Stimulated activated CD4-positive, alpha-beta T cell treated with anti-CD3 and anti-CD28 coated beads, Interleukin-15, amount 100 ng/mL, for 48 hours (primary cell): ENCODE results near the gene SARS1.

Experiments used
- DNase-seq, 2 donors: peaks; one replicate each; pipeline ENCODE4 v3.0.0-alpha.2; 2020; ENCODE audit warnings: low read depth in 2 of 2

Gene SARS1

GRCh38 chr1:109249654-109250401, 36.1 kb downstream of the SARS1 start:
- no peak for DNase-seq

DNA sequence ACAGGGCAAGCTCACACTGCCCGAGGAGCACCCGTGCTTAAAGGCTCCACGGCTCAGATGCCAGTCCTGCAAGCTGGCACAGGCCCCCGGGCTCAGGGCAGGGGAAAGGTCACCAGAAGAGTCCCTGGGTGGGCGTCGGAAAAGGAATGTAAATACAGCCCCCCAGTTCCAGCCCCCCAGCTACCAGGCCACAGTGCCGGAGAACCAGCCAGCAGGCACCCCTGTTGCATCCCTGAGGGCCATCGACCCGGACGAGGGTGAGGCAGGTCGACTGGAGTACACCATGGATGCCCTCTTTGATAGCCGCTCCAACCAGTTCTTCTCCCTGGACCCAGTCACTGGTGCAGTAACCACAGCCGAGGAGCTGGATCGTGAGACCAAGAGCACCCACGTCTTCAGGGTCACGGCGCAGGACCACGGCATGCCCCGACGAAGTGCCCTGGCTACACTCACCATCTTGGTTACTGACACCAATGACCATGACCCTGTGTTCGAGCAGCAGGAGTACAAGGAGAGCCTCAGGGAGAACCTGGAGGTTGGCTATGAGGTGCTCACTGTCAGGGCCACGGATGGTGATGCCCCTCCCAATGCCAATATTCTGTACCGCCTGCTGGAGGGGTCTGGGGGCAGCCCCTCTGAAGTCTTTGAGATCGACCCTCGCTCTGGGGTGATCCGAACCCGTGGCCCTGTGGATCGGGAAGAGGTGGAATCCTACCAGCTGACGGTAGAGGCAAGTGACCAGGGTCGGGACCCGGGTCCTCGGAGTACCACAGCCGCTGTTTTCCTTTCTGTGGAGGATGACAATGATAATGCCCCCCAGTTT, 36.9 kb downstream of the SARS1 start:
- DNase-seq = no peak

GRCh38 chr1:109251277-109252166, 37.8 kb downstream of the SARS1 start:
- no peak for DNase-seq

DNA sequence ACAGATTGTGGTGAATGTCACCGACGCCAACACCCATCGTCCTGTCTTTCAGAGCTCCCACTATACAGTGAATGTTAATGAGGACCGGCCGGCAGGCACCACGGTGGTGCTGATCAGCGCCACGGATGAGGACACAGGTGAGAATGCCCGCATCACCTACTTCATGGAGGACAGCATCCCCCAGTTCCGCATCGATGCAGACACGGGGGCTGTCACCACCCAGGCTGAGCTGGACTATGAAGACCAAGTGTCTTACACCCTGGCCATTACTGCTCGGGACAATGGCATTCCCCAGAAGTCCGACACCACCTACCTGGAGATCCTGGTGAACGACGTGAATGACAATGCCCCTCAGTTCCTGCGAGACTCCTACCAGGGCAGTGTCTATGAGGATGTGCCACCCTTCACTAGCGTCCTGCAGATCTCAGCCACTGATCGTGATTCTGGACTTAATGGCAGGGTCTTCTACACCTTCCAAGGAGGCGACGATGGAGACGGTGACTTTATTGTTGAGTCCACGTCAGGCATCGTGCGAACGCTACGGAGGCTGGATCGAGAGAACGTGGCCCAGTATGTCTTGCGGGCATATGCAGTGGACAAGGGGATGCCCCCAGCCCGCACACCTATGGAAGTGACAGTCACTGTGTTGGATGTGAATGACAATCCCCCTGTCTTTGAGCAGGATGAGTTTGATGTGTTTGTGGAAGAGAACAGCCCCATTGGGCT, 38.6 kb downstream of the SARS1 start:
- DNase-seq = no peak

- no peak for DNase-seq
Observed at GRCh38 chr1:109252893-109253802, 39.4 kb downstream of the SARS1 start.

DNA sequence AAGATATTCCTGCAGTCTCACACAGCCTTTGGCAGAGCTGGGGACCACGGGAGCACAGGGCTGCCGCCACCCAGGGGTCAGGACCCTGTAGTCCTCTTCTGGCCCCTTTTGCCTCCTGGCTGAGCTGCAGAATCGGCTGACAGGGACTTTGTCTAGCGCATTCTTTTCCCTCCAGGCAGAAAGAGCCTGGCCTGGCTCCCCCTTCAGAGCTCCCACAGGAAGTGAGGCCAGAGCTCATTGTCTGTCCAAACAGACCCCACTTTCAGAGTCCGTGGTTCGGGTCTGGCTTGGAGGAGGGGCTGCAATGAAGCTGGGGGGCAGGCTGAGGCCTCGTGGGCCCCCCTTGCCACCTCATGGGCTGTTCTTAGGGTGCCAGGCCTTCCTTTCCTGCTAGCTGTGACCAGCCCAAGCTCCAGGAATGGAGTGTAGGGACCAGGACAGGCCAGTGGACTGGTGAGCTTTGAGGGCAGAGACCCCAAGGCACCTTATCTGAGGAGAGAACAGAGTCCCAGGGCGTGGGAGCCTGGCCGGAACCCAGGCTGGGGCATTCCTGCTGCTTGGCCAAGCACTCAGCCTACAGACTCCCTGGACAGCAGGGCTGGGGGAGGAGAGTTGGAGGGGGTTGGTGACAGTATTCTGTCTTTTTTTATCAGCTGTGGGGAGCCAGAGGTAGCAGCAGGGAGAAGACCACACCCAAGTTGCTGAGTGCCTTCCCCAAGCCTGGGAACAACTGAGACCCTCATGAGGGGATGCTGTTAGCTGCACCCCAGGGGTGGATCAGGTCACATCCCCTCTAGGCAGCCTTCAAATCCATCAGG, 40.3 kb downstream of the SARS1 start:
- no peak for DNase-seq

GRCh38 chr1:109254621-109255096, 40.9 kb downstream of the SARS1 start:
- DNase-seq = no peak

- no peak for DNase-seq
Observed at GRCh38 chr1:109255097-109255651, 41.5 kb downstream of the SARS1 start.

DNA sequence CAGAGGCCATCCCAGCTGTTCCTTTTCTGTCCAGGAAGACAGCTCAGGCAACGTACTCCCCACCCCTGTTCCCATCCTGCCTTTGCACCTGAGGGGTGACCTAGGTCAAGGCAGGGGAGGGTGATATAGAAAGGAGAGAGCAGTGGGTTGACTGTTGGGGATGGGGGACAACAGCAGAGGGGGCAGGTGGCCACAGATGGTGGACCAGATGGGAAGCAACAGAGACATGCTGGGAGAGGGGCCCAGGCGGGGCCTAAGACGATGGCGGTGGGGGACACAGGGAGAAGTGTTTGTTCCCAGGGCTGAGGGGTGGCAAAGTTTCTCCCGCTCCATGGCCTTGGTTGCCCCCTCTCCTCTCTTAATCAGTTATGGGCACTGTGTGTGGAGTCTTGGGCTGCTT, 42.0 kb downstream of the SARS1 start:
- no peak for DNase-seq

DNA sequence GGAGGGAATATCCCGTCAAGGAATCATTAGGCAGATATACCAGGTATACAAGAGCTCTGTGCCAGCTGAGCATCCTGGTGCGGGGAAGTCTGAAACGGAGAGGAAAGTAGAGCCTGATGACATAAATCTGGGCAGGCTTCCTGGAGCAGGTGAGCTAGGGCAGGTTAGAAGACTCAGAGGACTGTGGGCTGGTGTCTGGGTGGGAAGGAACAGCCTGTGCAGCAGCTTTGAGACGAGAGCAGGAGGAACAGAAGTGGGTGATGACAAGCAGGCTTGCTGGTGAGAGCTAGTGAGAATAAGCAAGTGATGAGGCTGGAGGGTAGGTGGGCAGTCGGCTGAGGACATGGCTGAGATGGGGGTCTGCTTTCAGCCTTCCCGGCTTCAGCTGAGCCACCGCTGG, 42.4 kb downstream of the SARS1 start:
- DNase-seq = no peak

GRCh38 chr1:109256971-109257681, 43.4 kb downstream of the SARS1 start:
- DNase-seq = no peak

- no peak for DNase-seq
Observed at GRCh38 chr1:109257682-109258421, 44.1 kb downstream of the SARS1 start.

DNA sequence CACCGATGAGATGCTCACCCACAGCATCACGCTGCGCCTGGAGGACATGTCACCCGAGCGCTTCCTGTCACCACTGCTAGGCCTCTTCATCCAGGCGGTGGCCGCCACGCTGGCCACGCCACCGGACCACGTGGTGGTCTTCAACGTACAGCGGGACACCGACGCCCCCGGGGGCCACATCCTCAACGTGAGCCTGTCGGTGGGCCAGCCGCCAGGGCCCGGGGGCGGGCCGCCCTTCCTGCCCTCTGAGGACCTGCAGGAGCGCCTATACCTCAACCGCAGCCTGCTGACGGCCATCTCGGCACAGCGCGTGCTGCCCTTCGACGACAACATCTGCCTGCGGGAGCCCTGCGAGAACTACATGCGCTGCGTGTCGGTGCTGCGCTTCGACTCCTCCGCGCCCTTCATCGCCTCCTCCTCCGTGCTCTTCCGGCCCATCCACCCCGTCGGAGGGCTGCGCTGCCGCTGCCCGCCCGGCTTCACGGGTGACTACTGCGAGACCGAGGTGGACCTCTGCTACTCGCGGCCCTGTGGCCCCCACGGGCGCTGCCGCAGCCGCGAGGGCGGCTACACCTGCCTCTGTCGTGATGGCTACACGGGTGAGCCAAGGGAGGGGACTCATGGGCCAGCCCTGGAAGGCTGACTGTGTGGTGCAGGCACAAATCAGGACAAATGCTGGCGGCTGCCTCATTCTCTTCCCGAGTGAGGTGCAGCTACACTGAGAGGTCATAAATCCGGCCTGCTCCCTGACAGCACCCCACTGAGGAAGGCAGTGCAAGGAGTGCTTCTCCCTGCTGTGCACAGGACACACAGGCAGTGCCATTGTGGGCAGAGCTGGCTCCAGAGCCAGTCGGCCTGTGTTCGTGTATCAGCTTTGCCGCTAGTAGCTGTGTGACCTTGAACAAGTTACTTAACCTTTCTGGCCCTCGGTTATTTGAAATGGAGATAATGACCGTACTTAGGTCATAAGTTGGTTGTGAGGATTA, 45.1 kb downstream of the SARS1 start:
- no peak for DNase-seq

- no peak for DNase-seq
Observed at GRCh38 chr1:109259674-109260557, 46.2 kb downstream of the SARS1 start.

- no peak for DNase-seq
Observed at GRCh38 chr1:109261006-109261405, 47.3 kb downstream of the SARS1 start.
